H1 (cell line): ENCODE results near the gene GRIK2. TPM values are rescaled to one million over a fixed set of nuclear protein-coding genes. Genes with fewer than 3 reads are reported as not detected.

ENCODE experiments used
- CTCF ChIA-PET: fragments of 300-600 bp; sonication (Branson Sonifier 250); formaldehyde crosslinking; loops from one replicate; lab custom pipeline; 2021; ENCODE audit not compliant: partially characterized antibody; lab: Charles Lee
- POLR2A ChIA-PET: fragments of 300-600 bp; sonication (Branson Sonifier 250); formaldehyde crosslinking; loops from one replicate; lab custom pipeline; 2021; ENCODE audit warnings: inconsistent platforms; ENCODE audit not compliant: partially characterized antibody; lab: Charles Lee
- DNase-seq, 2 experiments: peaks; one replicate each; pipeline versions ENCODE4 v3.0.0 to v3.0.0-alpha.2; 2010 to 2022; ENCODE audit warnings: low spot score in 2 of 2, low read depth in 1 of 2, mixed read lengths in 1 of 2
- FAIRE-seq: peaks from 2 replicates; lab custom pipeline; 2011; peaks lifted over from hg19 to GRCh38; lab: Jason Lieb, UNC
- H2AFZ ChIP-seq: 2 replicates; pipeline ENCODE4 v1.8.1; 2012; ENCODE audit warnings: low read length, inconsistent platforms
- H2AK5ac ChIP-seq: 2 replicates; pipeline ENCODE4 v1.6.1; 2013; ENCODE audit warnings: low read depth, low read length
- H2BK120ac ChIP-seq: replicated peaks from 2 replicates; pipeline ENCODE3; 2013; ENCODE audit warnings: low read depth, low read length, inconsistent platforms
- H2BK12ac ChIP-seq: 2 replicates; pipeline ENCODE4 v1.6.1; 2013; ENCODE audit warnings: low read depth, low read length
- H2BK15ac ChIP-seq: 2 replicates; pipeline ENCODE4 v1.6.1; 2013; ENCODE audit warnings: low read length
- H2BK20ac ChIP-seq: 2 replicates; pipeline ENCODE4 v1.6.1; 2013; ENCODE audit warnings: low read length
- H2BK5ac ChIP-seq: 2 replicates; pipeline ENCODE4 v1.6.1; 2013; ENCODE audit warnings: low read depth, low read length
- H3K14ac ChIP-seq: 2 replicates; pipeline ENCODE4 v1.6.1; 2013; ENCODE audit warnings: inconsistent platforms; ENCODE audit not compliant: insufficient read length
- H3K18ac ChIP-seq: 2 replicates; pipeline ENCODE4 v1.6.1; 2013; ENCODE audit warnings: low read length; ENCODE audit errors: extremely low read depth
- H3K23ac ChIP-seq: 2 replicates; pipeline ENCODE4 v1.6.1; 2013; ENCODE audit warnings: inconsistent platforms; ENCODE audit not compliant: insufficient read length
- H3K23me2 ChIP-seq: 2 replicates; pipeline ENCODE4 v1.6.1; 2013; ENCODE audit warnings: low read depth, low read length
- H3K27ac ChIP-seq: 2 replicates; pipeline ENCODE4 v1.6.1; 2011; ENCODE audit warnings: low read depth, low read length, inconsistent platforms
- H3K27me3 ChIP-seq, 4 experiments: replicated peaks in 1 of 4; 1 replicate in 1 of 4; 2 replicates in 3 of 4; pipeline versions ENCODE4 v1.6.1 to v1.8.1; 2011 to 2013; ENCODE audit warnings: low read length in 3 of 4, mild to moderate bottlenecking in 3 of 4, inconsistent platforms in 2 of 4, mixed read lengths in 2 of 4, moderate library complexity in 1 of 4; ENCODE audit not compliant: control insufficient read depth in 3 of 4, insufficient read depth in 3 of 4; ENCODE audit errors: extremely low read depth in 1 of 4
- H3K36me3 ChIP-seq, 4 experiments: 2 replicates each; pipeline versions ENCODE4 v1.6.1 to v1.8.1; 2011 to 2013; ENCODE audit warnings: mild to moderate bottlenecking in 4 of 4, low read length in 3 of 4, moderate library complexity in 2 of 4, control low read depth in 1 of 4, inconsistent platforms in 1 of 4; ENCODE audit not compliant: insufficient read depth in 4 of 4, control insufficient read depth in 2 of 4
- H3K4ac ChIP-seq: replicated peaks from 2 replicates; pipeline ENCODE3; 2013; ENCODE audit warnings: low read length, low read depth, mixed read lengths, inconsistent platforms; ENCODE audit not compliant: insufficient read length
- H3K4me1 ChIP-seq, 4 experiments: replicated peaks in 1 of 4; 1 replicate in 1 of 4; 2 replicates in 3 of 4; pipeline versions ENCODE4 v1.6.1 to v1.8.1; 2011 to 2013; ENCODE audit warnings: low read length in 3 of 4, inconsistent platforms in 2 of 4, mixed read lengths in 1 of 4; ENCODE audit not compliant: insufficient read depth in 4 of 4, control insufficient read depth in 3 of 4
- H3K4me2 ChIP-seq, 2 experiments: 2 replicates each; pipeline versions ENCODE4 v1.6.1 to v1.8.1; 2011 to 2013; ENCODE audit warnings: low read depth in 2 of 2, low read length in 2 of 2, control low read depth in 1 of 2, inconsistent platforms in 1 of 2, mild to moderate bottlenecking in 1 of 2; ENCODE audit not compliant: insufficient read depth in 1 of 2
- H3K4me3 ChIP-seq, 4 experiments: fragments of 200-600, 300-600 bp in 1 of 4; sonication (generic), shearing (Covaris generic), sonication (Bioruptor Twin) in 1 of 4; 2 replicates each; pipeline versions ENCODE4 v1.5.1 to v1.8.1; 2011 to 2016; ENCODE audit warnings: low read length in 4 of 4, low read depth in 3 of 4, control low read depth in 2 of 4, inconsistent platforms in 2 of 4, mild to moderate bottlenecking in 2 of 4, mixed read lengths in 1 of 4, moderate library complexity in 1 of 4; ENCODE audit not compliant: insufficient read depth in 2 of 4; ENCODE audit errors: extremely low read depth in 1 of 4
- H3K56ac ChIP-seq: replicated peaks from 2 replicates; pipeline ENCODE3; 2013; ENCODE audit warnings: low read depth, mild to moderate bottlenecking, mixed read lengths, low read length, inconsistent platforms; ENCODE audit not compliant: insufficient read length
- H3K79me1 ChIP-seq: 2 replicates; pipeline ENCODE4 v1.6.1; 2013; ENCODE audit warnings: low read depth, low read length, control low read depth
- H3K79me2 ChIP-seq, 2 experiments: 2 replicates each; pipeline versions ENCODE4 v1.6.1 to v1.8.1; 2012 to 2013; ENCODE audit warnings: low read length in 2 of 2, mild to moderate bottlenecking in 2 of 2, inconsistent platforms in 1 of 2; ENCODE audit not compliant: insufficient read depth in 2 of 2, control insufficient read depth in 1 of 2
- H3K9ac ChIP-seq, 4 experiments: replicated peaks in 1 of 4; 1 replicate in 1 of 4; 2 replicates in 3 of 4; pipeline versions ENCODE4 v1.6.1 to v1.8.1; 2011 to 2013; ENCODE audit warnings: low read depth in 3 of 4, low read length in 3 of 4, control low read depth in 2 of 4, mild to moderate bottlenecking in 2 of 4, moderate library complexity in 2 of 4, inconsistent platforms in 1 of 4; ENCODE audit errors: extremely low read depth in 1 of 4
- H3K9me3 ChIP-seq, 2 experiments: 2 replicates each; pipeline versions ENCODE4 v1.6.1 to v1.8.1; 2012 to 2013; ENCODE audit warnings: mild to moderate bottlenecking in 2 of 2, moderate library complexity in 2 of 2, control low read depth in 1 of 2, inconsistent platforms in 1 of 2, low read depth in 1 of 2, low read length in 1 of 2, mixed read lengths in 1 of 2; ENCODE audit not compliant: insufficient read depth in 2 of 2
- H4K20me1 ChIP-seq, 2 experiments: replicated peaks in 1 of 2; 2 replicates each; pipeline versions ENCODE3 to v1.8.1; 2011 to 2013; ENCODE audit warnings: inconsistent platforms in 2 of 2, low read length in 2 of 2, mild to moderate bottlenecking in 1 of 2; ENCODE audit not compliant: insufficient read depth in 2 of 2, control insufficient read depth in 1 of 2
- H4K5ac ChIP-seq: 2 replicates; pipeline ENCODE4 v1.6.1; 2013; ENCODE audit warnings: low read length, low read depth, mixed read lengths, inconsistent platforms; ENCODE audit not compliant: insufficient read length
- H4K8ac ChIP-seq: 2 replicates; pipeline ENCODE4 v1.8.0; 2013; ENCODE audit warnings: mild to moderate bottlenecking, moderate library complexity, low read length, inconsistent platforms; ENCODE audit not compliant: insufficient read depth; ENCODE audit errors: extremely low read depth
- H4K91ac ChIP-seq: replicated peaks from 2 replicates; pipeline ENCODE3; 2013; ENCODE audit warnings: low read length, mixed read lengths, inconsistent platforms; ENCODE audit not compliant: insufficient read length
- TAF1 ChIP-seq: IDR thresholded peaks from 2 replicates; pipeline ENCODE4 v1.6.1; 2011; ENCODE audit warnings: mild to moderate bottlenecking, low read depth, low read length
- TCF12 ChIP-seq: IDR thresholded peaks from 2 replicates; pipeline ENCODE4 v1.6.1; 2011; ENCODE audit warnings: low read depth, mild to moderate bottlenecking, low read length
- WGBS, 2 experiments: shearing (Covaris generic) in 1 of 2; methylation state at CpG; one replicate each; pipeline versions ENCODE4 v1.1.6 to v1.1.7; 2013 to 2015; ENCODE audit warnings: low lambda C conversion rate in 2 of 2, mixed read lengths in 2 of 2, inconsistent platforms in 1 of 2, low coverage in 1 of 2, missing lambda C conversion rate in 1 of 2; ENCODE audit not compliant: insufficient replicate concordance in 2 of 2, insufficient coverage in 1 of 2, insufficient read length in 1 of 2; ENCODE audit errors: extremely low coverage in 1 of 2, missing lambda C conversion rate in 1 of 2; 5-methylcytosine and 5-hydroxymethylcytosine counted together
- polyA plus RNA-seq, 7 experiments: library from polyadenylated mRNA; depleted of rRNA in 3 of 7; stranded (reverse) in 5 of 7; unstranded in 2 of 7; fragments of >200 nt in 5 of 7; fragments of 200-250 nt in 2 of 7; gene quantifications; 1 replicate in 5 of 7; 2 replicates in 1 of 7; 4 replicates in 1 of 7; pipeline versions ENCODE4 v1.2.1 to v1.2.3, GENCODE V29; 2011 to 2013; ENCODE audit warnings: missing spikeins in 2 of 7, mixed read lengths in 2 of 7
- total RNA-seq: library from RNA; stranded (reverse); fragmentation: NEBNext Ultra II Directional; extraction: Animal tissue kit (Norgen Biotek cat#: 25700); gene quantifications from 2 replicates; pipeline ENCODE4 v1.2.1, GENCODE V29; 2021

The GRIK2 gene
- total and polyA plus RNA-seq, 2 of the 8 experiments (the other 6 are each of a cell fraction or from before 2014, with no cell fraction given) = 1.8 to 2.2 TPM

- Histone ChIP-seq H3K18ac (no peak overlapping the region), H3K9ac (no peak overlapping the region), H3K23ac (no peak overlapping the region), H3K9me3 (no peaks in the 10 kb centered on the region), H2AFZ (no peak overlapping the region), H3K4ac (no peak overlapping the region), H2BK5ac (no peak overlapping the region), H4K5ac (no peak overlapping the region), H2AK5ac (no peak overlapping the region), H3K4me1 (no peaks in the 10 kb centered on the region), H3K27me3 (no peaks in the 10 kb centered on the region), H3K27ac (no peak overlapping the region), H3K79me2 (no peaks in the 10 kb centered on the region), H3K14ac (no peak overlapping the region), H3K36me3 (no peaks in the 10 kb centered on the region), H2BK12ac (no peak overlapping the region), H4K20me1 (no peaks in the 10 kb centered on the region), H3K56ac (no peak overlapping the region), H2BK20ac (no peak overlapping the region), H2BK15ac (no peak overlapping the region), H4K8ac (no peak overlapping the region), H3K23me2 (no peaks in the 10 kb centered on the region), H4K91ac (no peak overlapping the region)
- FAIRE-seq = no peak
- no peak for DNase-seq
- 75% methylated on average over 5 of the region's 5 CpGs; no CpG with 5 or more reads in 1 of the 2 experiments for WGBS, 2 experiments
- ChIA-PET CTCF (no interaction called here), POLR2A (no interaction called here)
- TF ChIP-seq TCF12 (no peak), TAF1 (no peak)
- TF ChIP-seq, all 59 proteins: peak for 0
- H3K4me2 ChIP-seq = no peak overlapping the region
- H2BK120ac ChIP-seq = no peak overlapping the region
- H3K4me3 ChIP-seq = no peak overlapping the region
- no peaks in the 10 kb centered on the region for H3K79me1 ChIP-seq
These were observed 598.8 kb downstream of the GRIK2 start for GRCh38 chr6:101992286-101992685.
